ENCODE results near the gene HLA-DPB1.

DNA sequence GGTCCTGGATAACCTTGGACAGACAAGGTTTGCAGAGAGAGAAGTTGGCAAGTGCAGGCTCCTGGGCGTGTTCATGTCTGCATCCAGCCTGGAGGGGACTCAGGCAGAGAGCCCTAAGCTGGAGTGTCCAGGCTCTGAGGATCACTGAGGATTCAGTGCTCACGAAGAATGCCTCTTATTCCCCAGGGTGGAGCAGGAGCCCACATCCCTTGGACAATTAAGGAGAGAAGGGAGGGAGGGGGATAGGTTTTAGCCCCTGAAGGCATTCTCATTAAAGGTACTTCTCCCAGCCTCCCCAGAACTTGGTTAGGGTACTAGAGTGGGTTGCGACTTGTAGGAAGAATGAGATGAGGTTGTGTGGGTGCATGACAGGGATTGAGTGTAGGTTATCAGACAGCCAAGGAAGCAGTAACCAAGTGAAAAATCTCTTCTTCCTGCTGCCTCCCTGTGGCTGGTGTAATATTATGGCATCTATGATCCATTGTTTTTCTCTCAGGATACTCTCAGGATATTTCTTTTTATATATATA, 680 bp downstream of the HLA-DPB1 start:
- TF ChIP-seq, protein P1, sequence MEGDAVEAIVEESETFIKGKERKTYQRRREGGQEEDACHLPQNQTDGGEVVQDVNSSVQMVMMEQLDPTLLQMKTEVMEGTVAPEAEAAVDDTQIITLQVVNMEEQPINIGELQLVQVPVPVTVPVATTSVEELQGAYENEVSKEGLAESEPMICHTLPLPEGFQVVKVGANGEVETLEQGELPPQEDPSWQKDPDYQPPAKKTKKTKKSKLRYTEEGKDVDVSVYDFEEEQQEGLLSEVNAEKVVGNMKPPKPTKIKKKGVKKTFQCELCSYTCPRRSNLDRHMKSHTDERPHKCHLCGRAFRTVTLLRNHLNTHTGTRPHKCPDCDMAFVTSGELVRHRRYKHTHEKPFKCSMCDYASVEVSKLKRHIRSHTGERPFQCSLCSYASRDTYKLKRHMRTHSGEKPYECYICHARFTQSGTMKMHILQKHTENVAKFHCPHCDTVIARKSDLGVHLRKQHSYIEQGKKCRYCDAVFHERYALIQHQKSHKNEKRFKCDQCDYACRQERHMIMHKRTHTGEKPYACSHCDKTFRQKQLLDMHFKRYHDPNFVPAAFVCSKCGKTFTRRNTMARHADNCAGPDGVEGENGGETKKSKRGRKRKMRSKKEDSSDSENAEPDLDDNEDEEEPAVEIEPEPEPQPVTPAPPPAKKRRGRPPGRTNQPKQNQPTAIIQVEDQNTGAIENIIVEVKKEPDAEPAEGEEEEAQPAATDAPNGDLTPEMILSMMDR (conservative IDR thresholded peaks at IDR 0.05; ENCODE audit: low read depth, low read length): no peak
- TF ChIP-seq EZH2 (IDR thresholded peaks at IDR 0.05; ENCODE audit: borderline replicate concordance, low read depth, low read length, poor library complexity, severe bottlenecking): no peak
